Stomach (tissue), 4 donors: ENCODE results near the gene ACMSD.

Source experiments
- EP300 ChIP-seq: sonication (generic); formaldehyde crosslinking; IDR thresholded peaks from one replicate; pipeline ENCODE4 v1.6.1; 2017; ENCODE audit warnings: antibody characterized with exemption
- POLR2A ChIP-seq, 4 donors: fragments of 450-650 bp; IDR thresholded peaks; one replicate each; pipeline ENCODE4 v1.6.1; 2016; ENCODE audit warnings: antibody characterized with exemption in 4 of 4, control low read depth in 2 of 4, mild to moderate bottlenecking in 1 of 4, moderate library complexity in 1 of 4
- POLR2AphosphoS5 ChIP-seq, 3 donors: sonication (generic); formaldehyde crosslinking; IDR thresholded peaks; one replicate each; pipeline ENCODE4 v1.6.1; 2016; ENCODE audit warnings: antibody characterized with exemption in 3 of 3
- TF ChIP-seq, protein P1 (sequence below), 7 experiments: fragments of 450-650 bp in 4 of 7; fragments of 200-600 bp in 3 of 7; sonication (generic) in 3 of 7; IDR thresholded peaks; one replicate each; pipeline ENCODE4 v1.5.1; 2016 to 2019; ENCODE audit warnings: antibody characterized with exemption in 7 of 7, control low read depth in 2 of 7, mild to moderate bottlenecking in 1 of 7

DNA sequence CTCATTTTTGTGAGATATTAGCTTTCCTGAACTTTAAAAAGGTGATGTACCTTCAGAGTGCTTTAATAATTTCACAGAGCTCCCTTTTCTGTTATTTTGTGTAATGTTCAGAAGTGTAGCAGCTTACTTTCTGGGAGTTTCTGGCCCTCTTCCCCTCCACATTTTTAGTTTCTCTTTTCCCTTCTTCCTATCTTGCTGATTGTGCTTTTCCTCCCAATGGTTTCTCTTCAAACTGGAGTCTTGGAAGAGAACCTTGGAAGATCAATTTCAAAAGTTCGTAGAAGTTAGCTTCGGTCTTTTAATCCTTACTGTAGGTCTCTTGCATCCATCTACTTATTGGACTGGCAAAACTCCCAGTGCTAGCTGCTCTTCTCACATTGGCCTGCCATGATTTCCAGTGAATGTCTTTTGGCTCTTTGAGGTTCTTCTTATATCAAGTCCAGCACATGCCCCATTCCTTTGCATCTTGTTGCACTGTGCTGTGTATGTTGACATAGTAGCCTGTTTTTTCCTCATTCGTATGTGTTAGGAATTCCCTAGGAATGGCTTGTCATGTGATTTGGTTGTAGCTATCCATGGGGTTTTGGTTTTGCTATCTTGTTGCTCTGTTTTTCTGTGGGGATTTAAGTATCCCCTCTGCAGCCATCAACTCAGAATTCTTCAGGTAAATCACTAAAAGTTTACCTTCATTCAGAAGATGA is 88.0 kb downstream of the ACMSD start:
- TF ChIP-seq POLR2AphosphoS5 (IDR thresholded peaks at IDR 0.05) (no peak), POLR2A (IDR thresholded peaks at IDR 0.05) (no peak), EP300 (no peak)
- TF ChIP-seq, protein P1, sequence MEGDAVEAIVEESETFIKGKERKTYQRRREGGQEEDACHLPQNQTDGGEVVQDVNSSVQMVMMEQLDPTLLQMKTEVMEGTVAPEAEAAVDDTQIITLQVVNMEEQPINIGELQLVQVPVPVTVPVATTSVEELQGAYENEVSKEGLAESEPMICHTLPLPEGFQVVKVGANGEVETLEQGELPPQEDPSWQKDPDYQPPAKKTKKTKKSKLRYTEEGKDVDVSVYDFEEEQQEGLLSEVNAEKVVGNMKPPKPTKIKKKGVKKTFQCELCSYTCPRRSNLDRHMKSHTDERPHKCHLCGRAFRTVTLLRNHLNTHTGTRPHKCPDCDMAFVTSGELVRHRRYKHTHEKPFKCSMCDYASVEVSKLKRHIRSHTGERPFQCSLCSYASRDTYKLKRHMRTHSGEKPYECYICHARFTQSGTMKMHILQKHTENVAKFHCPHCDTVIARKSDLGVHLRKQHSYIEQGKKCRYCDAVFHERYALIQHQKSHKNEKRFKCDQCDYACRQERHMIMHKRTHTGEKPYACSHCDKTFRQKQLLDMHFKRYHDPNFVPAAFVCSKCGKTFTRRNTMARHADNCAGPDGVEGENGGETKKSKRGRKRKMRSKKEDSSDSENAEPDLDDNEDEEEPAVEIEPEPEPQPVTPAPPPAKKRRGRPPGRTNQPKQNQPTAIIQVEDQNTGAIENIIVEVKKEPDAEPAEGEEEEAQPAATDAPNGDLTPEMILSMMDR (IDR thresholded peaks at IDR 0.05), result no peak
